Embryonic facial prominence (tissue), 1 donor: ENCODE measurements around the gene ACSF2.
"Not testable (repeated sequence)": the region's sequence is repeated elsewhere in the genome, so short reads cannot be mapped to it uniquely, and the experiment has no call there.

Source experiments
- DNase-seq: peaks from one replicate; pipeline ENCODE4 v3.0.0-alpha.2; 2016; ENCODE audit errors: extremely low spot score

Gene ACSF2

DNA sequence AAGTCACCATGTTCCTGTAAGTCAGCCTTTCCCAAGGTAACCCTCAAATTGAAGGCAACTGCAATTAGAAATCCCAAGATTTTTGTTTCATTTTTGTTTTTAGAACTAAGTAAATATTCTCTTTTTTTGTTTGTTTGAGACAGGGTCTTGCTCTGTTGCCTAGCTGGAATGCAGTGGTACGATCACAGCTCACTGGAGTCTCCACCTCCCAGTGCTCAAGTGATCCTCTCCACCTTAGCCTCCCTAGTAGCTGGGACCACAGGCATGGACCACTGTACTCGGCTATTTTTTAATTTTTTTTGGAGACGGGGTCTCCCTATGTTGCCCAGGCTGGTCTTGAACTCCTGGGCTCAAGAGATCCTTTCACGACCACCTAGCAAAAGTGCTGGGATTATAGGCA lies 18.1 kb upstream of the ACSF2 start:
- no peak for DNase-seq

DNA sequence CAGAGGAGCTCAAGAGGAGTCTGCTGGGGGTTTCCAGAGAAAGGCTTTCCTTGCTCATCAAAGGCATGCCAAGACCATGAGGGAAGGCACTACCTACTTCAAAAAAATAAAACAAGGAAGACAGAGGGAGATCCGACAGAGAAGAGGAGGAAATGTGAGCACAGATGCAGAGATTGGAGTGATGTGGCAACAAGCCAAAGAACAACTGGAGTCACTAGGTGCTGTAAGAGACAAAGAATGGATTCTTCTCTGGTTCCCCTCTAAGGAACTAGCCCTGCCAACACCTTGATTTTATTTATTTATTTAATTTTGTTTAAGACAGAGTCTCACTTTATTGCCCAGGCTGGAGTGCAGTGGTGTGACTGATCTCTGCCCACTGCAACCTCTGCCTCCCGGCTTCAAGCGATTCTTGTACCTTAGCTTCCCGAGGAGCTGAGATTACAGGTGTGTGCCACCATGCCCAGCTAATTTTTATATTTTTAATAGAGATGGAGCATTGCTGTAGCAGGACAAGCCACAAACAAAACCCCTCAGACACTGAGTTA lies 13.8 kb upstream of the ACSF2 start:
- no peak for DNase-seq

DNA sequence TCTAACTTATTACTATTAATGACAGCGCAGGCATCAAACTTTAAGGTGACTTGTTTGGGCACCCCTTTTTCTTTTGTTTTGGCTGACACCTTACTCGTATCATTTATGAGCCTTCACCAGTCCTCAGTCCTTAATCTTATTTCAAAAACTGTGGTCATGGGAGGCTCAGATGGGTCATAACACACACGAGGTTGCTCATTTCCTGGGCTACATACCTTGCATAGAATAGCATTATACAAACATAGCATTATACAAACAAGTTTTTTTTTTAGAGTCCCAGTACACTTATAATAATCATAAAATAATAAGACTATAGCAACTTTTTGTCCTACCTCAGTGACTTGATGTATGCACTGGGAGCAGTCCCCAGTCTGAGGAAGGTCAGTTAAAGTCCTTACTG lies 11.2 kb upstream of the ACSF2 start:
- DNase-seq, result no peak

DNA sequence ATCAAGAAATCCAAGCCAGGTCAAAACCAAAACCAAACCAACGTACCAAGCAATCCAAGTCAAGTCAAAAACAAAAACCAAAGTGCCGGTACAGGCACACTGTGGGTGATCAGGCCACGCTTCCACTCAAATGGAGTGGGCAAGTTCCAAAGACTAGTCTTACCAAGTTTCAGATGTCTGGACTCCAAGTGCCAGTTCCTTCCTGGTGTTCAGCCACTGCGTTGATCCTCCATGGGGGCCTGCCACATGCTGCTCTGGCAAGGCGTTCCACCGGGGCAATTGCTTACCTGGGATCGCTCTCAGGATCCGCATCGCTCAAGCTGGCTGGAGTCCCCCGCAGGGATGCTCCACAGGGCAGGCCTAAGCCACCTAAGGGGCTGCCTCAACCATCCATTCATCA lies 6.4 kb upstream of the ACSF2 start:
- DNase-seq, result not testable (repeated sequence)

DNA sequence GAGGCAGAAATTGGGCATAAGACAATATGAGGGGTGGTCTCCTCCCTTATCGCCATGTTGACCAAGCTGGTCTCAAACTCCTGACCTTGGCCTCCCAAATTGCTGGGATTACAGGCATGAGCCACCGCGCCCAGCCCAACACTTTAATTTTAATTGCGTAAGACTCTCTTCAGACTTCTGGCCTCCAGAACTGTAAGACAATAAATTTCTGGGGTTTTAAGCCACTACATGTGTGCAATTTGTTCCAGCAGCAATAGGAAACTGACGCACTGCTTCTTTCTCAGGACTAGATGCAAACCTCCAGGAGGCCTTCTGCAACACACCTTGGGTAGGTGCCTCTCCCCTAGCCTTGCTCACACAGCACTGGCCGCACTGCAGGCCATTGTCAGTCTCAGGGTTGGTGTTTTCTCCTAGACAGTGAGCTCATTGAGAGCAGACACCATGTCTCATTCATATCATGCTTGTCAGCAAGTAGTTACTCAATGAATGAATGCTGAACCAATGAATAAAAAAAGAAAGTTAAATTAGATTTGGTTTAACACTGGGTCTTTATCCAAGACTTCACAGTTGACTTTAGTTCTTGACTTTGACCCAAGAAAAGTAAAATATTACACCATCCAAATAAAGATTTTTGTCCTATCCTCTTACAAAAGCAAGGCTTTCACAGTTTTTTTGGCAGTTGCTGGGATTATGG lies 5.5 kb upstream of the ACSF2 start:
- no peak for DNase-seq

DNA sequence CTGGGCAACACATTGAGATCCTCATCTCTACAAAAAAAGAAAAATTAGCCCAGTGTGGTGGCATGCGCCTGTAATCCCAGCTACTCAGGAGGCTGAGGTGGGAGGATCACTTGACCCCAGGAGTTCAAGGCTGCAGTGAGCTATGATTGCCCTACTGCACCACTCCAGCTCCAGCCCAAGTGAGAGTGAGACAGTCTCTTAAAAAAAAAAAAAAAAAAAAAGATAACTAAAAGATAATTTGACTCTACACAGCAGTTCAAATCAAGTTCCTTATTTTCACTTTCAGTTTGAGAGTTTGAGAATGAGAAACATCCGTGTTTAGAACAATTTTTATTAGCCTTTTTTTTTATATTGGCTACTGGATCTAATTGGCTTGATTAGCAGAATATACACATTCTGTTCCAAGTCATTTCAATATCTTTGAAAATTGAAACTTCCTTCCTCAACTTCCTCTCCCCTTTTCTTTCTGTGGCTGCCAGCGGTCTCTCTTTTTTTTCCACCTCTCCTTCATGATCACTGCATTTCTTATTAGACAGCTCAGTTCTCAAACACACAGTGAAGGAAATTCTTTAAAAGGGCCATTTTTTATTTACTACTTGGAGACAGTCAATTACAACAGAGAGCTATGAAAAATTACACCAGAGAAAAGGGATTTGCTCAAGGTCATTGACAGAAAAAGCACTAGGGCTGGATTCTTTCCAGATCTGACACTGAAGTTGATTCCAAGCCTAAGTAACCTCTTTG lies 4.5 kb upstream of the ACSF2 start:
- no peak for DNase-seq

DNA sequence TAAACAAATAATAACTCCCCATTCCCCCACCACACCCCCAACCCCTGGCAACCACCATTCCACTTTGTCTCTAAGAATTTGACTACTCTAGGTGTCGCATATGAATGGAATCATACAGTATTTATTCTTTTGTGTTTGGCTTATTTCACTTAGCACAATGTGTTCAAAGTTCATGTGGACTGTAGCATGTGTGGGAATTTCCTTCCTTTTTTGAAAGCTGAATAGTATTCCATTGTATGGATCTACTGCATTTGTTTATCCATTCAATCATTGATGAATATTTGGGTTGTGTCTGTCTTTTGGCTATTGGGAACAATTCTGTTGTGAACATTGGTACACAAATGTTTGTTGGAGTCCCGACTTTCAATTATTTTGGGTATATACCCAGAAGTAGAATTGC lies 3.3 kb upstream of the ACSF2 start:
- DNase-seq, result no peak

DNA sequence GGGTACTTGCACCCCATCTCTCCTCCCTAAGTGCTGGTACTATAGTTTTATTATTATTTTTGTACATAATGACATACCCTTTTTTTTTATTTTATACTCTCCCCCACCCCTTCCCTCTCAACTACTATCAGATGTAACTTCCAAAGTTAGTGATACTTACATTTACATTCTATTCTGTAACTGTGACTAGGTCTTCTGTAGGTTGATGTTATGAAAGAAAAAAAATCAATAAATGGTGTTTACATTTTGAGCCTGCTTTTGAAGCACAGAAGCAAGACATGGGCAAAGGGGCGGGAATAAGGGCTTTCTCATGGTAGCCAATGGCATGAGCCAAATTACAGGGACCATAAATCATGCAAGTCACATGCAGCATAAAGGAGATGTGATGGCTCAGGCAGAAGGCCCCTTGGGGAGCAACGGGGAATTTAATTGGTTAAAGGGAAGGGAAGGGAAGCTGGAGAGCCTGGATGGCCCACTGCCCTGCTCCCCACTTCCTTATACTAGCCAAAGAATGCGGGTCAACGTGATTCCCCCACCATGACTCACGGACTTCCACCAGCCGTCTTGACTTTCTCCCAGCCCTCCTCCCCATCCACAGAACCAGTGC lies 2.4 kb upstream of the ACSF2 start:
- DNase-seq, result no peak

DNA sequence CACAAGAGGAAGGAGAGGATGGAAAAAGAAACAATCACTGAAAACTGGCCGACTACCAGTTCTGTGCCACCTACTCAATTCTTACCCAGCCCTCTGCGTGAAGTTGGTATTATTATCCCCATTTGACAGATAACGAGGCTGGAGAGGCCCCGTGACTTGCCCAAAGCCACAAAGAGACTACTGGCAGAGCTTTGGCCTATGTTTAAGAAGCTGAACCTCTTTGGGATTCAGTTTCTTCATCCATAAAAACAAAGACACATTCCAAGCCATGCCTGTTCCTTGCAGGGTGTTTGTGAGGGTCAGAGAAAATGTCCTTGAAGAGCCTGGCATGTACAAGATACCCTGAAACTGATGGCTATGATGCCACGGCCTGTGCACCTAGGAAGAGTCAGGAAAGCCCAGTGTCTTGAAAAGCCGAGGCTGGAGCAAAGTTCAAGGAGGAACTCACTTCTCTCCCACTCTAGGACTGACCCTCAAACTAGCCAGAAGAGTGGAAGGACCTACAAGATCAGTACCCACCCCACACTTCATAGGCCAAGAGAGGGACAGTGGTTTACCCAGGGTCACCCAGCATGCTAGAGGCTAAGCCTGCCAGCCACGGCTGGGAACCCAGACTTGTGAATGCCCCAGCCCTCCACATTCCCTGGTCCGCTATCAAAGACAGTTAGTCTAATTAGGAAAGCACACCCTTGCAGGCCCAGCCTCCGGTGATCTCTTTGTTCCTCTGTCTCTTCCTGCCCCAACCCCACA lies 1.6 kb upstream of the ACSF2 start:
- no peak for DNase-seq

DNA sequence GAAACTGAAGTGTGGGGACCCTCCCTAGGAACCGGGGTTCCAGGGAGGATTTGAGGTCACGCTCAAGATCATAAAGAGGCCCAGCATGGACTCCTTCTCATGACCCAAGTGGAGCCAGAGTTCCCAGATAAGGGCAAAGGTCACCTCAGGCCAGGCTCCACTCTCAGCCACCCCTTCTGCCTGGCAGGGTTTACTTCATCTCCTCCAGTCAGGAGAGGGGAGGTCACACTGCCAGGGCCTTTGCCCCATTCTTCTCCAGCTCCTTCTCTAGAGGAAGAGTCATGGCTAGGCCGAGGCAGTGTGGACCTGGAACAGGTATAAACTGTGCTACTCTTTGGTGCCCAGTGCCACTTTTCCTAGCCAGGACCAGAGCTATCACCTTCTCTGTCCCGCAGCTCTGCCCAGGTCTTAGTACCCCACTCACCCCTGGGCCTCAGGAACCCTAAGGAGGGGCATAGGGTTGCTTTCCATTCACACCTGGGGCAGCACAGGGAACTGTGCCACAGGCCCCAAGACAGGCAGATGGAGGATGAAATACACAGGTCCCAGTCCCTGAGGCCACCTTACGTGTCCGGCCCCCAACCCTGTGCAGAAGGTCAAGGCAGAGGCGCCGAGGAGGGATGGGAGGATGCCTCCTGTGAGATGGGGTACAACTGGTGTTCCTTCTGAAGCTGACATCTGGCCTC lies 879 bp upstream of the ACSF2 start:
- no peak for DNase-seq

DNA sequence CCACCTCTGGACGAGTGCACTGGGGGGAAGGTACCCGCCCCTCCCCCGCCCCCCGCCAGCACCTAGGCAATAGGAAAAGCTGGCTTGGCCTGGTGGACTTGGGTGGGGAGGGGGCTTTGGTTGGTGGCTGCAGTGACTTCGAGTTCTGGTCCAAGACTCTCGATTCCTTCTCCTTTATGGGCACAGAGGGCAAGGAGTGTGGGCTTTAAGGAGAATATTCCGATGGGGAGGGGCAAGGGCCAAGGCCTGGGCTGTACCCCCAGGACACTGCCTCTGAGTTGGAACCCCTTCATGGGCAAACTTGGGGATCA lies 409 bp downstream of the ACSF2 start:
- no peak for DNase-seq

DNA sequence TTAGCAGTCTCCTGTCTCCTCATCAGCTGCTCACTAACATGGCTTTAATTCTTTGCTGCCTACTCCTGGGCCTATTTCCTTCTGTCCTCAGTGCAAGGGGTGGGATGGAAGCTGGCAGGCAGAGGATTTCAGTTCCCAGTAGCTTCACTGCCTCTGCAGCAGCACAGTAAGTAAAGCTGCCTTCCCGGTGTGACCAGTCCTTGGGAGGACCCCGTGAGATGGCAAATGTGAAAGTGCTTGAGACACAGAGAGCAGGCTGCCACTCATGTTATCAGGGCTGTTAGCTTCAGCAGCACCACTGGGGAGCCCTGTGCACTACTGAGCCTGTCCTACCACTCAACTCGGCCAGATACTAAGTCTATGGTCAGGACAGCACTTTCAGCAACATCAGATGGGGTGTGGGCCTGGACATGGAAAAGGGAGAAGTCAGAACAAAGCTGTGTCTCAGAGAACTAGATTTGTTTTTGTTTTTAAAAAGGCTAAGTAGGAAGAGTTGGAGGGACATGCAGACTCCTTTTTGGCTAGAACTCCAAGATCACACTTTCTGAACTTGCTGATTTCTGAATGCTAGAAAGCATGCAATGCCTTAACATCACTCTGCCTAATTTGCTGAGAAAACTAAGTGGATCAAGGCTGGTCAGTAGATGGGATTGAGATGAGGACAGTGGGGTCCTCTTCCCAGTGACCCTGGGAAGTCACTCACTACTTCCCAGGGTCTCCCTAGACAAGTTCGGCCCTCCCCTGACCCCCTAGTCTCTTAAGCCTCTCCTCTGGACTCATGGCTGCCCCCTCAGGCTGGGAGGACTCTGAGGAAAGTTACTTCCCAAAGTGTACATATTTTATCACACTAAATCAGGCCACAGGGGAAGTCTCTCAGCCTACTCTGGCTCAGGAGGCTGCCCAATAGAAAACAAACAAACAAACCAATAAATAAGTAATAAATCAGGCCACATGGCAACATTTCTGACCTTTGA lies 1.1 kb downstream of the ACSF2 start:
- DNase-seq, result no peak

DNA sequence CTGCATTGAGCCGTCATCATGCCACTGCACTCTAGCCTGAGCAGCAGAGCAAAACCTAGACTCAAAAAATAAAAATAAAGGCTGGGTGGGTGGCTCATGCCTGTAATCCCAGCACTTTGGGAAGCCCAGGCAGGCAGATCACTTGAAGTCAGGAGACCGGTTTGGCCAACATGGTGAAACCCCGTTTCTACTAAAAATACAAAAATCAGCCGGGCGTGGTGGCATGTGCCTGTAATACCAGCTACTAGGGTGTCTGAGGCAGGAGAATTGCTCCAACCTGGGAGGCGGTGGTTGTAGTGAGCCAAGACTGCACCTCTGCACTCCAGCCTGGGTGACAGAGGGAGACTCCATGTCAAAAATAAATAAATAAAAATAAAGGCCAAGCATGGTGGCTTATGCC lies 2.1 kb downstream of the ACSF2 start:
- not testable (repeated sequence) for DNase-seq

DNA sequence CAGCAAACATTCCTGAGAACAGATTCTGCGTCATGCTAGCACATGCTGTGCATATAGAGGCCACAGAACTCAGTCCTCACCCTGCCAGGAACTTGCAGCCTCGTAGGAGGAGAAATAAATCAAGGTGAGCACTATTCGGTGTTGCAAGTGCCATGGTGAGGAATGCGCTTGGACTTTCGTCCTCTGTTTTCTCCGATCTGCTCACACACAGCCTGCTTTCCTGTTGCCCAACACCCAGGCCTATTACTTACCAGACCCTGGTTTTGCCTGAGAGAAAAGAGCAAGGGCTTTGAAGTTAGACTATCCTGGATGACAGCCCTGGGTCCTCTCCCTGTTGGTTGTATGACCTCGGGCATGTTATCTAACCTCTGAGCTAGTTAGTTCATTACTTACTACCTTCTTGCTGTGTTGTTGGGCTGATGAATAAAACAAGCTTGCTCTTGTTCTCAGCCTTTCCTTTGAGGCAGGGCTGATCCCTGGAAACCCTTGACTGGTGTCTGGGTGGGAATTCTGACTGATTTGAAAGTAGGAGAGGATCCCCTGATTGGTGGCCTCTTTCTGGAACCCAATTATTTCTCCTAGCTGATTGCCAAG lies 2.9 kb downstream of the ACSF2 start:
- no peak for DNase-seq

DNA sequence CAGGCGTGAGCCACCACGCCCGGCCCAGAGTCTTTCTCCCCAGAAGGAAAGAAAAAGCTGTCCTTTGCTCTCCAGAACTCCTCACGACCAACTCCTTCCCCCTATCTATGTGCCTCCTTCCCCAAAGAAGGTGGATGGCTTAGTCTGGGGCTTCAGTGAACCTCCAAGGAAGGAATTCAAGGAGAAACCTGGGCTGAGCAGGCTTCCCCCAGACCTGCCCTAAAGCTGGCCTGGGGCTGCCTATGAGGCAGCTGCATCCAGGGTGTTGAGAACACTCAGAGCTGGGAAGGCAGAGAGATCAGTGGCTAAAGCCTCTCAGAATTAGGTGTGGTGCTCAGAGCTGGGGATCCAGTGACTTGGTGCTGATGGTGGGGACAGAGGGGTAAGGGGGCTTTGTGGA lies 3.8 kb downstream of the ACSF2 start:
- DNase-seq, result no peak

DNA sequence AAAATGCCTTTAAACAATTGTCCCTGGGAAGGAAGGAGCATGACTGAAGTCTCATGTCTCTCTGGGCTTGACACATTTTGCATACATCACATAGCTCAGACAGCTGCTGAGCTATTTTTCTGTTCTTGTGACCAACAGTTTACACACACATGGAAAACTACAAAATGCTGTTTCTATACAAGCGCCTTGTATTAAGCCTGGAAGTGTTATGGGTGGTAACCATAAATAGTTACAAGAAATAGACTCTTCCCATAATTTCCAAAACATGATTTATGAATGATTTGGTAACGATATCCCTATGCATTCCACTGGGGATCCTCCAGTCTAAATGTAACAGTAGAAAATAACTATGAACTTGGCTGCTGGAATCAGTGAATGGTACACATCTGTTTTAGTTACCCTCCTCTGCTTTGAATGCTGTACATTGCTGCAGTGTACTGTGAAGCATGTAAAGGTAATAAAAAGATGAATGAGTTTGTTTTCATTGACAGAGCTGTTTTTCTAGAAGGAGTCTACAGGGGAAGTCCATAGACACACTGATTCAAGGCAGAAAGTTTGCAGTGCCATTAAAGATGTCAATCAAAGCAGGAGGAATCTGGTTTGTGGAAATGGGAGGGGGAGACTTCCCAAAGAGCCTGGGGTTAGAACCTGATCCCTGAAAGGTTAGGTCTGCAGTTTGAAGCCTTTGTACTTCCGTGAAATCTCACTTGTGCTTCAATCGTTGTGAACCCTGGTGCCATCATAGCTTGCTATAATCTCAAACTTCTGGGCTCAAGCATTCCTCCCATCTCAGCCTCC lies 5.0 kb downstream of the ACSF2 start:
- DNase-seq, result no peak

DNA sequence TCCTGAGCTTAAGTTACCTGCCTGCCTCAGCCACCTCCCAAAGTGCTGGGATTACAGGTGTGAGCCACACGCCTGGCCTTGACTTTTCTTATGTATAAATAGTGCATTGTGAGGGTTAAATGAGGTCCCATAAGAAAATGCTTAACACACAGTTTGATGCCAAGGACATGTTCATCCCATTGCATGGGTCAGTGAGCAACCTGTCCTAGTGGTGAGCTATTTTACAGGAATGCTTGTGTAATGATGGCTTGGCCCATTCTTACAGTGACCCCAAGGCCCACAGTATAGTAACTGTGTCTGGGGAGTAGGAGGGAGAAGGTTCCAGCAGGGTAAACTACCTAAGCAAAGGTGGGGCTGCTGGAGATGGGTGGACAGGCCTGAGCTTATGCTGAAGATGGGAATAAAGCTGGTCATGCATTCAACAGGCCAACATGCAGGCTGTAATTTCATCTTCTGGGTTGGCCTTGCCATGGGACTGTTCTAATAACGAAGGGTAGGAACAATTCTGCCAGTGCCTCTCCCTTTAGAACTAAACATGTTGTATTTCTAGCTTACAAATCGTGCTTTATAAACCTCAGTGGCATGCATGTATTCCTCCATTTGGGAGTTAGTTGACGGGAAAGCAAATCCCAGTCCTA lies 6.2 kb downstream of the ACSF2 start:
- DNase-seq, result no peak

DNA sequence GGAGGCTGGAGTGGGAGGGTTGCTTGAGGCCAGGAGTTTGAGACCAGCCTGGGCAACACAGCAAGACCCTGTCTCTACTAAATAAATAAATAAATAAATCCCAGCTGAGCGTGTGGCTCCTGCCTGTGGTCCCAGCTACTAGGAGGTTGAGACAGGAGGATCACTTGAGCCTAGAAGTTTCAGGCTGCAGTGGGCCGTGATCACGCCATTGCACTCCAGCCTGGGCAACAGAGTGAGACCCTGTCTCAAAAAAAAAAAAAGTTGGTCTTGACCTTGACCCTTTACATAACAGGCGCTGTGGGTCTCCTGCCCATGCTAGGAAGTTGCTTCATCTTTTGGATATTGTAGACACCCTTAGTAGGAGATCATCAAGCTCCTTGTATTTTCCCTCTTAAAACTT lies 11.4 kb downstream of the ACSF2 start:
- no peak for DNase-seq

DNA sequence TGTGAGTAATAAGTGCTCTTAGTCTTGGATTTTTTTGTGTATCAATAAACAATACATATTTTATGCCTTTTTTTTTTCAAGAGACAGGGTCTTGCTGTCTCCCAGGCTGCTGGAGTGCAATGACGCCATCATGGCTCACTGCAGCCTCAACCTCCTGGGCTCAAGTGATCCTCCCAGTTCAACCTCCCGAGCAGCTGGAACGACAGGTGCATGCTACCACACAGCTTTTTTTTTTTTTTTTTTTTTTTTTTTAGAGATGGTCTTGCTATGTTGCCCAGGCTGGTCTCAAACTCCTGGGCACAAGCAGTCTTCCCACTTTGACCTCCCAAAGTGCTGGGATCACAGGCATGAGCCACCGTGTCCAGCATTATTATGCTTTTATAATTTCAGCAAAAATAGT lies 13.0 kb downstream of the ACSF2 start:
- DNase-seq, result no peak
